Kidney glomerular epithelial cell (primary cell): ENCODE results near the gene PRICKLE3.
A peak's percentile ranks its signal among the peaks of the same experiment; 100 is the strongest.
"Not testable (repeated sequence)": the region's sequence is repeated elsewhere in the genome, so short reads cannot be mapped to it uniquely, and the experiment has no call there.

Source experiments
- DNase-seq: peaks from one replicate; lab custom pipeline; 2025; lab: John Stamatoyannopoulos, UW

Gene PRICKLE3

GRCh38 chrX:49179358-49179757, 6.8 kb downstream of the PRICKLE3 start:
- no peak for DNase-seq

GRCh38 chrX:49178537-49178936, 7.6 kb downstream of the PRICKLE3 start:
- DNase-seq, result no peak

DNA sequence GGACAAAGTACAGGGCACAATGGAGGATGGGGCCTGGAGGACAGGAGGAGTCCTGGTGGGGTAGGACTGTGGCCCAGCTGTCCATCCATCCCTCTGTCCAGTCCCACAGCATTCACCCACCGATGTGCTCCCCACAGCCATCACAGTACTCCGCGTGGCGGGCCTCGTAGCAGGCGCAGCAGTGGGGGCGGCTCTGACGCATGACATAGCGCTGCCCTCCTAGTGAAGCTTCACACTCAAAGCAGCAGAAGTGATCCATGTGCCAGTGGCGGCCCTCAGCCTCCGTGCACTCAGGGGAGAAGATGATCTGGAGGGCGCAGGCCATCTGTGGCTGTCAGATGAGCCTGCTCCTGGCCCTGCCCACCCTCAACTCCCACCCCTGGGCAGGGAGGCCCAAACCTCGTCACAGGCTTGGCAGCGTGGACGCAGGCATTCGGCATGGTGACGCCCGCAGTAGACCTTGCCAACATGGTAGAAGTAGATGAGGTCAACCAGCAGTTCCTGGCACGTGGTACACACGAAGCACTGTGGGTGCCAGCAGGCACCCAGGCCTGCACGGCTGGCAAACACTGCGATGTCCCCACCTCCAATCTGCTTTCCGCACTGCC, 8.2 kb downstream of the PRICKLE3 start:
- DNase-seq, result no peak

GRCh38 chrX:49177338-49177833, 8.8 kb downstream of the PRICKLE3 start:
- no peak for DNase-seq

DNA sequence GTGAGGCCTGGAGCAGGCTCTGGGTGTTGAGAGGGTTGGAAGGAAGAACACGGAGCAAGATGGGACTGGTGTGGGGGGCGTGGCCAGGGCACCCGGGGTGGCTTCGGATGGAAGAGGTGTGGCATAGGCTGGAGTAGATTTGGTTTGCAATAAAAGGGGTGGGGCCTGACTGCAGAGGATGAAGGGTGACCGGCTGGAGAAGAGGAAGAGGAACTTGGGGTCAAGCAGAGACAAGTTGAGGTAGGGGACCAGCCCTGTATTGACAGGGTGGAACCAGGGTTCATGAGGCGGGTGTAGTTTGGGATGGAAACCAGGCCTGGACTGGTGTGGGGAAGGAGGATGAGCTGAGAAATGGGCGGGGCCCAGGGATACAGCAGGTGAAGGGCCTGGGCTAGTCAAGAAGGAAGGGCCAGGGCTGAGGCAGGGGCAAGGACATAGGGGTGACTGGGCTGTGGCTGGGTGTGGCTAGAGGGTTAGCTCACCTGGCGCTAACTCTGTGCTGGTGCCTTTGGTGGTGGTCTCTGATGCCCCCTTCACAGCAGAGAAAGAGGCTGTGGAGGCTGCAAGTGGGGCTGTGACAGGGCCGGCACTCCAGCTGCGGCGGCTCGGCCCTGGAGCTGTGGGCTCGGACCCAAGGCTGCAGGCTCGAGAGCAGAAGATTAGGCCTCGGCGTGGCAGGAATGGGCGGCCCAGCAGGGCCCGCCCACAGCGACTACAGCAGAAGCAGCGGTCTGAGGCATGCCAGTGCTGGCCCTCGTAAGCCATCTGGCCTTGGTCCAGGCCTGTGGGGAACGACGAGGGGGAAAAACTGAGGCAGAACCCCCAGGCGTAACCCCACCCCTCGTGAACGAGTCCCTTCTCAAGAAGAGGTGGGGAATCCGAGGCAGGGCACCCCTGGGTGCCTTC, 9.5 kb downstream of the PRICKLE3 start:
- no peak for DNase-seq

GRCh38 chrX:49175435-49176274, 10.5 kb downstream of the PRICKLE3 start:
- no peak for DNase-seq

DNA sequence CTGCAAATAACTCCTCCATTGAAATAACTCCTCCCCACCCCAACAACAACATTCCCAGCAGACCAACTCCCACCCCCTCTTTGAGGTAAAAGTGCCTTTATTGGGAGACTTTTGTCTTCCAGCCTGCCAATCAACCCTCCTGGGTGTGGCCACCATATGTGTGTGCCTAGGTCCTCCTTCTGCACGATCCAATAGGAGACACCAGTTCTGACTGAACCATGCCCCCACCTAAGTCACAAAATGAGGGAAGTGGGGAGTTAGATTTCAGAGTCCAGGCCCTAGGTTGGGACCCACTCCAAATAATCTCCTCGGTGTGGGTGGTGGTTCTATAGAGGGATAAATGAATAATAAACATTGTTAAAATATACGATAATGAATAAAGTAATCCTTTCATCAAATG, 11.4 kb downstream of the PRICKLE3 start:
- DNase-seq, result no peak

DNA sequence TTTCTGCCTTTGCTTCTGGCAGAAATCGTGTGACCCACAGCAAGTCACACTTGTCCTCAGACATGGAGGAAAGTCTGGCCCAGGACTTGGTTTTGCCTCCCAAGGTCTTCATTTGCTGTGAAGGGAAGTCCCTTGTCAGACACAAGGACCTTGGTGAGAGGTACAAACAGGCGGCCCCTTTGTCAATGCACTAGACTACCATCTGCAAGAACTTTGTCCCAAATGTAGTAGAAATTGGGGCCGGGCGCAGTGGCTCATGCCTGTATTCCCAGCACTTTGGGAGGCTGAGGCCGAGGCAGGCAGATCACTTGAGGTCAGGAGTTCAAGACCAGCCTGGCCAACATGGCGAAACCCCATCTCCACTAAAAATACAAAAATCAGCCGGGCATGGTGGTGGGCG, 12.6 kb downstream of the PRICKLE3 start:
- not testable (repeated sequence) for DNase-seq

DNA sequence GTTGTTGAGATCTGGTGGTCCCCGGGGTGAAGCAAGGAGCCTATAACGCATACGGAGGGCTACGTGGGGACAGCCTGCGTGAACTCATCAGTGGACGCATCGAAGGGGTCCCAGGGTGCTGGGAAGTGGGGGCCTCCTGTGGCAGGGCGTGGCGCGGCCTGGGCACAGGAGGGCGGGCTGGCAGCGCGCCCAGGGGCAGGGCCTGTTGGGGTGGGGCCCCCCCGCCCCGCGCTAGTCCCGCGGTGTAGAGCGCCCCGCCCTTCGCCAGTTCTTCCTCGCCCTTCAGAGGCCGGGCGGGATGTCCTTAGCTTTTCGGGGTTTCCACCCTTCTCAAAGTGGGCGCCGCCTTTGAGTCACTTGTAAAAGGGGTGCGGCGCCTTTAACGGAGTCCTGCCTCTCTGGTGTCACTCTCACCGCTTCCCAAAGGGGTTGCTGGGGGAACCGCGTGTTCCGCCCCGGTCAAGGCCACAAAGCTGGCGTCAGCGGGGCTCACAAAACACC, 13.8 kb downstream of the PRICKLE3 start:
- DNase-seq, result no peak

GRCh38 chrX:49171752-49172279, 14.4 kb downstream of the PRICKLE3 start, which contains the start of gene PLP2:
Gene PLP2 (plus strand): TSS chrX:49171898. CDS start chrX:49172001, 103 bp downstream.
- DNase-seq, result peak; percentile 38

DNA sequence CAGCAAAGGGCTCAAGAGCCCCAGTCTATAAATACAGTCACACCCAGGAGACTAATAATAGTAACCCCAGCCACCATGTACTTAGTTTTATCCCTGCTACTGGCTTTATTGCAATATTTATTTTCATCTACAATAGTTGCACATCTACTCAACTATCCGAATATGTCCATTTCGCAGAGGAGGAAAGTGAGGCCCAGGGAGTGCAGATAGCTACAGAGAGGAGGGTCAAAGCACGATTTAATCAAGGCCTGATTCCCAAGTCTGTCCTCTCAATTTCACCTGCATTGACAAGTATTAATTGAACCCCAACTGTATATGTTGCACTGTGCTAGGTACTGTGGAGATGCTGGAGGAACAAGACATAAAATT, 18.4 kb downstream of the PRICKLE3 start:
- no peak for DNase-seq

GRCh38 chrX:49166914-49167739, 19.0 kb downstream of the PRICKLE3 start:
- peak; percentile 58 for DNase-seq

DNA sequence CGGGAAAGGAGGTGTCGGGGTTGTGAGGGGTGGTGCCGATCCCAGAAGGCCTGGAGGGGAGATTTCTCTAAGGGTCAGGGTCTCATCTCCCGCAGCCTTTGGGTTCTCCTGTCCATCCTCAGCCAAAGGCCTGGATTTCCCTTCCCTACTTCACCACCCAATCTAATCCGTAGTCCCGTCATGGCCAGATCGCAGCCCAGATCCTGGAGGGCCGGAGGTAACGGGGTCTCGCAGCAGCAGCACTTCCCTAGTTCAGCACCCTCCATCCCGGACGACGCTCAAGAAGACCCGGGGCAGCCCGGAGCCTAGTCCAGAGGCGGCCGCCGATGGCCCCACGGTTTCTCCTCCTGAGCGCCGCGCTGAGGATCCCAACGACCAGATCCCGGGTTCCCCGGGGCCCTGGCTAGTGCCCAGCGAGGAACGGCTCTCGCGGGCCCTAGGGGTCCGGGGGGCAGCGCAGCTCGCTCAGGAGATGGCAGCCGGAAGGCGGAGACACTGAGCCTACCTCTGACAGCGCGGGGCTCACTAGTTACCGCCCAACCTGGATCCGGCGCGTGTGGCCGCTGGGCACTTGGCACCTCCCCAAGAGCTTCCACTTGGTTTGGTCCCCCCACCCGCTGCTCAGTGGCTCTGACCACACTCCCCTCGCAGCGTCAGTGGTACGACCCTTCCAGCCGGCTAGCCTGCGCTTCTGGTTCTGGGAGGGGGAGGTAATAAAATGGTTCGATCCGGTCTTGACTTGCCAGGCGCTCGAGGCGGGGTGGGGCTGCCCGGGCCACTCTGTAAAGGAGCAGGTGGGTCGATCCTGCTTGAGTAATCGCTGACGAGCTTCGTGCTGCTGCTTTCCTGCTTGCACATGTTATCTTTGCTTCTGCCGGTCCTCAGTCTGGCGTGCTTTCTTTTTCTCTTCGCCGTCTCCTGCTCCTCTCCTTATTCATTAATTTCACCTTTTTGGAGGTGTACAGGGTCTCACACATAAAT, 20.0 kb downstream of the PRICKLE3 start:
- DNase-seq, result peak; percentile 25

- no peak for DNase-seq
Measured at GRCh38 chrX:49164589-49165360, 21.4 kb downstream of the PRICKLE3 start.

DNA sequence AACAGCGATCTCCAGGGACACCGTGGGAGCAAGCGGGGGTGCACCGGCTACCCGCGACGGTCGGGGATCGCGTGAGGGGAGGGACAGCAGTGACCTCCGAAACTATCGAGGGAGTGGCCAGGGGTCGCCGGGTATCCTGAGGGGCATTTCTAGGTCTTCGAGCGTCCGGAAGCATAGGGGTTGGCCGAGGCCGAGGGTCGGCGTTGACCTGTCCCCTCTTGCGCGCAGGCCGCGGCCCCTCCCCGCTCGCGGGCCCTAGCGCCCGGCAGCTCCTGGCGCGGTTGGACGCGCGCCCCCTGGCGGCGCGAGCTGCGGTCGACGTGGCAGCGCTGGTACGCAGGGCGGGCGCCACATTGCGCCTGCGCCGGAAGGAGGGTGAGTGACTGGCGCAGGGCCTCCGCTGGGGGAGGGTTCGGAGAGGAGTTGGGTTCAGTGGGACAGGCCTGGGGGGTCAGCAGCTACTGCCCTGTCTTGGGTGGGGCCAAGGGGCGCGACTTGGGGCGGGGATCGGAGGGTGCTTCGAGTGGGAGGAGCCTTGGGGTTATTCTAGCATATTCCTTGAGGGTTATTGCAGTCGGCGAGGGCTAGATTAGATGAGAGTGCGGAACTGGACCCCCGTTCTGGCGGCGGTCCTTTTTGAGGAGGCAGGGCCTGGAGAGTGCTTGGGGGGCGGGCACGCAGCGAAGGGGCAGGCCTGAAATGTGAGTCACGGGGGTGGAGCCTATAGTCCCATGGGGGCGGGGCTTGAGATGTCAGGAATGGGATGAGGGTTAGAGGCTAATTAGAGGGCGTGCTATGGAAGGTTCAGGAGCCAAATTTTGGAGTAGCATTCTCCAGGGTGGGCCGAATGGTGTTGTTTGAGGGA, 22.4 kb downstream of the PRICKLE3 start:
- peak; percentile 38 for DNase-seq

- DNase-seq, result no peak
Measured at GRCh38 chrX:49162620-49163019, 23.6 kb downstream of the PRICKLE3 start, which contains the start of gene MAGIX. Gene MAGIX (plus strand): TSS chrX:49162758. CDS start chrX:49162890, 132 bp downstream.

- no peak for DNase-seq
Measured at GRCh38 chrX:49161632-49162031, 24.5 kb downstream of the PRICKLE3 start.

DNA sequence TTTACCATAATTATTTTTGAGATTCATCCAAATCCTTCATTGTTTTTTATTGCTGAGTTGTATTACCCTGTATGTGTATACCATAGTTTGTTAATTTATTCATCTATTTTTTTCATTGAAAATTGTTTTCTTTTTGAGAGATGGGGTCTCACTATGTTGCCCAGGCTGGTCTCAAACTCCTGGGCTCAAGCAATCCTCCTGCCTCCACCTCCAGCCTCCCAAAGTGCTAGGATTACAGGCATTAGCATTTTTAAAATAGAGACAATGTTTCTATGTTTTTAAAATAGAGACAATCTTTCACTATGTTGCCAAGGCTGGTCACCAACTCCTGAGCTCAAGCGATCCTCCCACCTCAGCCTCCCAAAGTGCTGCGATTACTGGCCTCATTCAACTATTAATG, 25.3 kb downstream of the PRICKLE3 start:
- no peak for DNase-seq
